OCI-LY1 (cell line): ENCODE data around the gene DDX19B.

Source experiments
- EZH2 ChIP-seq: fragments of 200-600 bp; sonication (generic), shearing (Covaris generic); IDR thresholded peaks from 2 replicates; pipeline ENCODE4 v1.8.0; 2017; ENCODE audit warnings: borderline replicate concordance, mixed run types, mild to moderate bottlenecking, antibody characterized with exemption, low read length, moderate library complexity, mixed read lengths
- TF ChIP-seq, protein P1 (sequence below): fragments of 200-600 bp; sonication (generic), shearing (Covaris generic); IDR thresholded peaks from 2 replicates; pipeline ENCODE4 v1.5.1; 2017; ENCODE audit warnings: mild to moderate bottlenecking, antibody characterized with exemption, low read length, moderate library complexity, mixed read lengths

DNA sequence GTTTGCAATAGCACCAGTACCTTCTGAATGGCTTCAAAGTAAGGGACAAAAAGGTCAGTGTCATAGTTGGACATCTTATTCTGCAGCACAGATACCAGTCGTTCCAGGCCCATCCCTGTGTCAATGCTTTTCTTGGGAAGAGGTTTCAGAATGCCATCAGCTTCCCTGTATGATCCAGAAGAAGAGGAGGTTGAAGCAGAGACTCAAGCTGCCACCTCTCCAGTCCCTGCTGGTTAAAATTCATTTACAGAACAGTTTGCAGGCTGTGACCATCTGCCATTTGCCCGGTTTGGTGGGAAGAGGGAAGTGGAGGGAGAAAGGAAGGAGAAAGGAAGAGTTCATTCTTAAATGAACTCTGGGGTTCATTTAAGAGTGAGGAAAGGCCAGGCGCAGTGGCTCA lies 28.8 kb upstream of the DDX19B start:
- TF ChIP-seq, protein P1, sequence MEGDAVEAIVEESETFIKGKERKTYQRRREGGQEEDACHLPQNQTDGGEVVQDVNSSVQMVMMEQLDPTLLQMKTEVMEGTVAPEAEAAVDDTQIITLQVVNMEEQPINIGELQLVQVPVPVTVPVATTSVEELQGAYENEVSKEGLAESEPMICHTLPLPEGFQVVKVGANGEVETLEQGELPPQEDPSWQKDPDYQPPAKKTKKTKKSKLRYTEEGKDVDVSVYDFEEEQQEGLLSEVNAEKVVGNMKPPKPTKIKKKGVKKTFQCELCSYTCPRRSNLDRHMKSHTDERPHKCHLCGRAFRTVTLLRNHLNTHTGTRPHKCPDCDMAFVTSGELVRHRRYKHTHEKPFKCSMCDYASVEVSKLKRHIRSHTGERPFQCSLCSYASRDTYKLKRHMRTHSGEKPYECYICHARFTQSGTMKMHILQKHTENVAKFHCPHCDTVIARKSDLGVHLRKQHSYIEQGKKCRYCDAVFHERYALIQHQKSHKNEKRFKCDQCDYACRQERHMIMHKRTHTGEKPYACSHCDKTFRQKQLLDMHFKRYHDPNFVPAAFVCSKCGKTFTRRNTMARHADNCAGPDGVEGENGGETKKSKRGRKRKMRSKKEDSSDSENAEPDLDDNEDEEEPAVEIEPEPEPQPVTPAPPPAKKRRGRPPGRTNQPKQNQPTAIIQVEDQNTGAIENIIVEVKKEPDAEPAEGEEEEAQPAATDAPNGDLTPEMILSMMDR, result no peak
- TF ChIP-seq EZH2, result no peak
